ENCODE measurements around the gene SASH1. TPM values are rescaled to one million over a fixed set of nuclear protein-coding genes. Genes with fewer than 3 reads are reported as not detected.

The SASH1 gene
- total and polyA plus RNA-seq, 2 donors (not counting 1 experiment from before 2014, with no cell fraction given) = 38.6 to 44.6 TPM

- Histone ChIP-seq H3K9me3 (ENCODE audit: control insufficient read depth, insufficient read depth, low read depth, low read length) (no peaks in the 10 kb centered on the region), H2AFZ (ENCODE audit: low read length) (peak overlapping the region; percentile 29), H3K4me3 (replicated peaks in 1 of 4; ENCODE audit: control extremely low read depth in 1 of 4, insufficient read depth in 1 of 4, low read depth in 3 of 4, low read length in 4 of 4) (peak overlapping the region in 1 of 4 experiments; percentile 2), H3K4me1 (ENCODE audit: control insufficient read depth, extremely low read depth, insufficient read depth, low read length) (peaks cover 10% of the 10 kb centered on the region), H3K27ac (ENCODE audit: insufficient read depth, low read length) (peak overlapping the region; percentile 54), H3K4me2 (ENCODE audit: extremely low read depth, insufficient read depth, low read length) (peak overlapping the region; percentile 70), H3K79me2 (ENCODE audit: control insufficient read depth, insufficient read depth, low read length) (no peaks in the 10 kb centered on the region), H3K9ac (ENCODE audit: insufficient read depth, low read length) (no peak overlapping the region), H4K20me1 (ENCODE audit: control insufficient read depth, extremely low read depth, insufficient read depth, low read length) (no peaks in the 10 kb centered on the region), H3K27me3 (ENCODE audit: control insufficient read depth, insufficient read depth, low read length) (no peaks in the 10 kb centered on the region), H3K36me3 (ENCODE audit: control insufficient read depth, insufficient read depth, low read length) (peaks cover 3% of the 10 kb centered on the region)
- peak; percentile 50 to 76 for DNase-seq (ENCODE audit: low read depth in 2 of 2)
- no peak for TF ChIP-seq EZH2 (IDR thresholded peaks at IDR 0.05; ENCODE audit: low read length, missing control alignments)
- TF ChIP-seq CTCF (conservative IDR thresholded peaks at IDR 0.05 in 1 of 2, IDR thresholded peaks at IDR 0.05 in 1 of 2; ENCODE audit: low read depth in 1 of 2, low read length in 2 of 2) = no peak
Observed at GRCh38 chr6:148471624-148472159, 129.1 kb downstream of the SASH1 start.

GRCh38 chr6:148472171-148473105 lies 129.8 kb downstream of the SASH1 start:
- peaks cover 10% of the 10 kb centered on the region for H3K4me1 ChIP-seq (ENCODE audit: control insufficient read depth, extremely low read depth, insufficient read depth, low read length)
- no peak overlapping the region for H2AFZ ChIP-seq (ENCODE audit: low read length)
- H3K36me3 ChIP-seq (ENCODE audit: control insufficient read depth, insufficient read depth, low read length) = peaks cover 3% of the 10 kb centered on the region
- H4K20me1 ChIP-seq (ENCODE audit: control insufficient read depth, extremely low read depth, insufficient read depth, low read length) = no peaks in the 10 kb centered on the region
- H3K27ac ChIP-seq (ENCODE audit: insufficient read depth, low read length) = peak overlapping the region; percentile 54
- H3K9ac ChIP-seq (ENCODE audit: insufficient read depth, low read length) = no peak overlapping the region
- peak overlapping the region; percentile 33 for H3K4me2 ChIP-seq (ENCODE audit: extremely low read depth, insufficient read depth, low read length)
- H3K27me3 ChIP-seq (ENCODE audit: control insufficient read depth, insufficient read depth, low read length) = no peaks in the 10 kb centered on the region
- H3K79me2 ChIP-seq (ENCODE audit: control insufficient read depth, insufficient read depth, low read length) = no peaks in the 10 kb centered on the region
- H3K9me3 ChIP-seq (ENCODE audit: control insufficient read depth, insufficient read depth, low read depth, low read length) = no peaks in the 10 kb centered on the region
- H3K4me3 ChIP-seq (replicated peaks in 1 of 4; ENCODE audit: control extremely low read depth in 1 of 4, insufficient read depth in 1 of 4, low read depth in 3 of 4, low read length in 4 of 4) = no peak overlapping the region
- DNase-seq (ENCODE audit: low read depth in 2 of 2) = peak; percentile 17 to 58
- TF ChIP-seq CTCF (conservative IDR thresholded peaks at IDR 0.05 in 1 of 2, IDR thresholded peaks at IDR 0.05 in 1 of 2; ENCODE audit: low read depth in 1 of 2, low read length in 2 of 2) (no peak), EZH2 (IDR thresholded peaks at IDR 0.05; ENCODE audit: low read length, missing control alignments) (no peak)

GRCh38 chr6:148479497-148479896 lies 136.9 kb downstream of the SASH1 start:
- no peaks in the 10 kb centered on the region for H3K9me3 ChIP-seq (ENCODE audit: control insufficient read depth, insufficient read depth, low read depth, low read length)
- H3K9ac ChIP-seq (ENCODE audit: insufficient read depth, low read length) = no peak overlapping the region
- DNase-seq (ENCODE audit: low read depth in 2 of 2) = no peak
- H3K27me3 ChIP-seq (ENCODE audit: control insufficient read depth, insufficient read depth, low read length) = no peaks in the 10 kb centered on the region
- H3K4me2 ChIP-seq (ENCODE audit: extremely low read depth, insufficient read depth, low read length) = no peak overlapping the region
- no peaks in the 10 kb centered on the region for H3K4me1 ChIP-seq (ENCODE audit: control insufficient read depth, extremely low read depth, insufficient read depth, low read length)
- peaks cover 3% of the 10 kb centered on the region for H3K36me3 ChIP-seq (ENCODE audit: control insufficient read depth, insufficient read depth, low read length)
- H3K27ac ChIP-seq (ENCODE audit: insufficient read depth, low read length) = no peak overlapping the region
- H2AFZ ChIP-seq (ENCODE audit: low read length) = no peak overlapping the region
- H3K79me2 ChIP-seq (ENCODE audit: control insufficient read depth, insufficient read depth, low read length) = no peaks in the 10 kb centered on the region
- H3K4me3 ChIP-seq (replicated peaks in 1 of 4; ENCODE audit: control extremely low read depth in 1 of 4, insufficient read depth in 1 of 4, low read depth in 3 of 4, low read length in 4 of 4) = no peak overlapping the region
- TF ChIP-seq CTCF (conservative IDR thresholded peaks at IDR 0.05 in 1 of 2, IDR thresholded peaks at IDR 0.05 in 1 of 2; ENCODE audit: low read depth in 1 of 2, low read length in 2 of 2) (no peak), EZH2 (IDR thresholded peaks at IDR 0.05; ENCODE audit: low read length, missing control alignments) (no peak)
- no peaks in the 10 kb centered on the region for H4K20me1 ChIP-seq (ENCODE audit: control insufficient read depth, extremely low read depth, insufficient read depth, low read length)
